CD4-positive, alpha-beta memory T cell (primary cell): Measurements from ENCODE around the gene CR1L. TPM values are rescaled to one million over a fixed set of nuclear protein-coding genes. Genes with fewer than 3 reads are reported as not detected.

ENCODE experiments used
- CTCF ChIA-PET: fragments of 350-600 bp; sonication (Branson Sonifier 250); formaldehyde crosslinking; loops from one replicate; lab custom pipeline; 2021; ENCODE audit warnings: inconsistent platforms; ENCODE audit not compliant: partially characterized antibody; lab: Charles Lee
- POLR2A ChIA-PET: fragments of 350-600 bp; sonication (Branson Sonifier 250); formaldehyde crosslinking; loops from one replicate; lab custom pipeline; 2021; ENCODE audit not compliant: partially characterized antibody; lab: Charles Lee
- DNase-seq, 5 donors: peaks; one replicate each; pipeline versions ENCODE4 v3.0.0 to v3.0.0-alpha.2; 2020 to 2022; ENCODE audit warnings: mixed read lengths in 1 of 5
- H3K27ac ChIP-seq: one replicate; pipeline ENCODE4 v1.7.0; 2013; ENCODE audit warnings: low read depth, low read length
- H3K27me3 ChIP-seq: 2 replicates; pipeline ENCODE4 v1.7.0; 2013; ENCODE audit warnings: mild to moderate bottlenecking, low read length, moderate library complexity; ENCODE audit not compliant: insufficient read depth
- H3K36me3 ChIP-seq: 2 replicates; pipeline ENCODE4 v1.7.0; 2013; ENCODE audit warnings: mild to moderate bottlenecking, low read length, moderate library complexity; ENCODE audit not compliant: insufficient read depth
- H3K4me1 ChIP-seq: 2 replicates; pipeline ENCODE4 v1.7.0; 2013; ENCODE audit warnings: mild to moderate bottlenecking, low read length, moderate library complexity; ENCODE audit not compliant: insufficient read depth
- H3K4me3 ChIP-seq, 2 donors: one replicate each; pipeline ENCODE4 v1.7.0; 2013; ENCODE audit warnings: low read length in 2 of 2, mild to moderate bottlenecking in 1 of 2
- H3K9me3 ChIP-seq, 2 donors: one replicate each; pipeline ENCODE4 v1.7.0; 2013; ENCODE audit warnings: low read length in 2 of 2, control low read depth in 1 of 2; ENCODE audit not compliant: control insufficient read depth in 1 of 2
- H3K27ac Mint-ChIP-seq, 7 donors: one replicate each; pipeline ENCODE4 v1.8.0; 2020 to 2021; ENCODE audit warnings: mixed read lengths in 7 of 7, mild to moderate bottlenecking in 6 of 7, inconsistent platforms in 3 of 7, moderate library complexity in 3 of 7
- H3K27me3 Mint-ChIP-seq, 2 donors: one replicate each; pipeline ENCODE4 v1.8.0; 2020 to 2021; ENCODE audit warnings: mixed read lengths in 2 of 2
- H3K36me3 Mint-ChIP-seq, 2 donors: one replicate each; pipeline ENCODE4 v1.8.0; 2020 to 2021; ENCODE audit warnings: mixed read lengths in 2 of 2, inconsistent platforms in 1 of 2, mild to moderate bottlenecking in 1 of 2
- H3K4me1 Mint-ChIP-seq, 4 donors: one replicate each; pipeline ENCODE4 v1.8.0; 2020 to 2021; ENCODE audit warnings: mixed read lengths in 4 of 4, mild to moderate bottlenecking in 1 of 4
- H3K4me3 Mint-ChIP-seq, 8 donors: one replicate each; pipeline ENCODE4 v1.8.0; 2020 to 2021; ENCODE audit warnings: mixed read lengths in 8 of 8, mild to moderate bottlenecking in 7 of 8, moderate library complexity in 6 of 8, inconsistent platforms in 3 of 8
- H3K9me3 Mint-ChIP-seq, 8 donors: one replicate each; pipeline ENCODE4 v1.8.0; 2020 to 2021; ENCODE audit warnings: mixed read lengths in 8 of 8, mild to moderate bottlenecking in 5 of 8, inconsistent platforms in 3 of 8, moderate library complexity in 1 of 8
- intact Hi-C: fragments of 100-400 bp; cut with micrococcal nuclease; formaldehyde crosslinking; loops from one replicate; pipeline ENCODE4 v1.15.1; 2023
- polyA plus RNA-seq, 2 donors: library from polyadenylated mRNA; unstranded; fragments of 300-500 nt; fragmentation: Illumina TruSeq; gene quantifications; one replicate each; pipeline ENCODE4 v1.2.3, GENCODE V29; 2021
- total RNA-seq, 2 experiments: library from RNA; stranded (reverse); gene quantifications; one replicate each; pipeline ENCODE4 v1.2.3, GENCODE V29; 2021

CR1L gene
- total and polyA plus RNA-seq, 4 experiments from 2014 or later: 0.19 TPM; not detected in 3

DNA sequence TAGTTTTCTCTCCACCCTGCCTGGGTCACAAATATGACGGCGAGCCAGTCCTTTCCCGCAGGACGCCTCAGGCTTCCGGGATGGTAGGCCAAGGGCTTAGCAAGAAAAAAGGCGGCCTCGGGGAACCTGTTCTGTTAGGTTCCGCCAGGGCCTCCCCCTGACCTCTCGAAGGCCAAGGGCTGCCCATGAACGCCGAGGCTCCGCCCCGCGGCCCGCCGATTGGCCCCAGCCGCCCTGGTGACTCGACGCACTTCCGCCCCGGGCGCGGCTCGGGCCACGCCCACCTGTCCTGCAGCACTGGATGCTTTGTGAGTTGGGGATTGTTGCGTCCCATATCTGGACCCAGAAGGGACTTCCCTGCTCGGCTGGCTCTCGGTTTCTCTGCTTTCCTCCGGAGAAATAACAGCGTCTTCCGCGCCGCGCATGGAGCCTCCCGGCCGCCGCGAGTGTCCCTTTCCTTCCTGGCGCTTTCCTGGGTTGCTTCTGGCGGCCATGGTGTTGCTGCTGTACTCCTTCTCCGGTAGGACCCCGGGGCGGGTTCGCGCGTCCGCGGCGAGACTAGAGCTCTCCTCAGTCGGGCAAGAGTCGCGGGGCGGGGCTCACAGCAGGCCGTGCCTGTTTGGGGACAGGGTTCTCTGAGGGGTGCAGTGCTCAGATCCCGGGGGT lies 107.0 kb downstream of the CR1L start, which contains the start of gene CD46:
Gene CD46, plus strand, starts transcription at position 265 of the 666 bp plus-strand sequence. Its CDS starts 159 bp downstream, at position 424.
- DNase-seq: peak; percentile 91 to 95 (median 92)
- intact Hi-C loops: loop anchor here (5.0 kb wide), 2 partner anchors 45 to 115 kb away; no protein-coding TSS in a partner anchor
- H3K9me3 ChIP-seq: no peaks in the 10 kb centered on the region
- ChIA-PET POLR2A (interaction anchor here (0.6 to 1.7 kb wide), 10 partner anchors 11 to 488 kb away, joined by 3 to 10 read pairs (median 3); partner anchors contain the start of gene CD55), CTCF (interaction anchor here (1.1 to 2.2 kb wide), 8 partner anchors 8 to 117 kb away, joined by 3 to 8 read pairs (median 4); no protein-coding TSS in a partner anchor)
- Mint-ChIP-seq H3K4me3 (peak within 1 kb of the TSS; percentile 96 to 100 (median 100)), H3K36me3 (peaks cover 11 to 22% of the 10 kb centered on the region in 2 donors), H3K27ac (peak within 1 kb of the TSS; percentile 92 to 99 (median 98)), H3K27me3 (no peaks in the 10 kb centered on the region), H3K4me1 (peaks cover 54 to 86% (median 66%) of the 10 kb centered on the region in 4 donors), H3K9me3 (peaks cover 0 to 3% (median 0%) of the 10 kb centered on the region in 8 donors)
- peak within 1 kb of the TSS; percentile 74 to 96 for H3K4me3 ChIP-seq
- H3K4me1 ChIP-seq: peaks cover 69% of the 10 kb centered on the region
- H3K27ac ChIP-seq: peak within 1 kb of the TSS; percentile 79
- no peaks in the 10 kb centered on the region for H3K36me3 ChIP-seq
- no peaks in the 10 kb centered on the region for H3K27me3 ChIP-seq

DNA sequence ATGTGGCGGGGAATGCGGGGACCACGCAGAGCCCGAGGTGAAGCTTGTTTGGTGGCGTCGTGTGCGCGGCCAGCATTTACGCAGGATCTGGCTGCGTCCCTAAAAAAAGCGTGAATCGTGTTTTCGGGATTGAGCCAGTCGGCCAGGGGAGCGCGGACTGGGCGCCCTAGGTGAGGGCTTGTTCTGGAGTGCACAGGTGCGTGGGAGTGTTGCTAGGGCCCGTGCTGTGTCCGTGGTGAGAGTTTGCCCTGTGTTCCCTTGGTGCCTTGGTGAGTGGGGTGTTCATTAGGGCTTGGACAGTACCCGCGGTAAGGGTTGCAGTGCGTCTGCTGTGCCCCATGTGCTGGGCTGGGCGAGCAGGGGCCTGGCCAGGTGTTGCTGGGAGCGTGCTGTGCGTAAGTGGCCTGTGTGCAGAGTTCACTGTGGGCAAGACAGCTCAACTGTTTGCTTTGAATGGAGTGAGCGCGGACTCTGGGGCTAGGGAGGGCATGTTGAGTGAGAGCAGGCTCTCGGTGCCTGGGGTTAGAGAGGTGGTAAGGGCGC lies 107.6 kb downstream of the CR1L start:
- intact Hi-C loops: loop anchor here (5.0 kb wide), 2 partner anchors 45 to 115 kb away; no protein-coding TSS in a partner anchor
- peaks cover 69% of the 10 kb centered on the region for H3K4me1 ChIP-seq
- H3K36me3 ChIP-seq: no peaks in the 10 kb centered on the region
- CTCF ChIA-PET: interaction anchor here (1.1 to 2.2 kb wide), 8 partner anchors 9 to 116 kb away, joined by 3 to 8 read pairs (median 4); no protein-coding TSS in a partner anchor
- Mint-ChIP-seq H3K9me3 (peaks cover 0 to 3% (median 0%) of the 10 kb centered on the region in 8 donors), H3K27me3 (no peaks in the 10 kb centered on the region), H3K36me3 (peaks cover 14 to 28% of the 10 kb centered on the region in 2 donors), H3K27ac (peak overlapping the region; percentile 92 to 99 (median 98)), H3K4me3 (peak overlapping the region; percentile 96 to 100 (median 100)), H3K4me1 (peaks cover 56 to 88% (median 68%) of the 10 kb centered on the region in 4 donors)
- no peaks in the 10 kb centered on the region for H3K9me3 ChIP-seq
- peak overlapping the region; percentile 74 to 96 for H3K4me3 ChIP-seq
- peak in 3 of 5 donors; percentile 14 to 44 (median 21) for DNase-seq
- H3K27me3 ChIP-seq: no peaks in the 10 kb centered on the region
- POLR2A ChIA-PET: interaction anchor here (0.6 to 1.7 kb wide), 10 partner anchors 11 to 488 kb away, joined by 3 to 10 read pairs (median 3); partner anchors contain the start of gene CD55
- peak overlapping the region; percentile 79 for H3K27ac ChIP-seq

DNA sequence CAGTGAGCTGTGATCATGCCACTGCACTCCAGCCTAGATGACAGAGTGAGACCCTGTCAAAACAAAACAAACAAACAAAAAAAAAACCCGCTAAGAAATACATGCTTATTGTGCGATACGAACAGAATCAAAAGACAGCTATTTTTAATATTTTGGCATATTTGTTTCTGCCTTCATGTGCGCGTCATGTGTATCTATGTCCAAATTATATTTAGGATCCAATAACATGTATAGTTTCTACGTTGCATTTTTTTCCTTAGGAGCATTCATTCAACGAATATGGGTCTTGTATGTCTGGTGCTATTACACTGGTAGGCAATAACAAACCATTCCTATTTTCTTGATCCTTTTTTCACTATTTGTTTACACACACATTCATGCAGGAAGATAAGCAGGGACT lies 108.7 kb downstream of the CR1L start:
- DNase-seq: no peak
- Mint-ChIP-seq H3K27me3 (no peaks in the 10 kb centered on the region), H3K27ac (peak overlapping the region in 3 of 7 donors; percentile 8 to 79 (median 22)), H3K9me3 (peaks cover 0 to 3% (median 0%) of the 10 kb centered on the region in 8 donors), H3K4me1 (peaks cover 54 to 84% (median 66%) of the 10 kb centered on the region in 4 donors), H3K4me3 (peak overlapping the region; percentile 50 to 100 (median 100)), H3K36me3 (peaks cover 21 to 39% of the 10 kb centered on the region in 2 donors)
- Histone ChIP-seq H3K4me1 (peaks cover 64% of the 10 kb centered on the region), H3K27ac (no peak overlapping the region), H3K27me3 (no peaks in the 10 kb centered on the region), H3K36me3 (peaks cover 10% of the 10 kb centered on the region), H3K4me3 (no peak overlapping the region), H3K9me3 (no peaks in the 10 kb centered on the region)
- intact Hi-C loops: loop anchor here (5.0 kb wide), 2 partner anchors 44 to 114 kb away; no protein-coding TSS in a partner anchor
- CTCF ChIA-PET: interaction anchor here (0.9 to 2.2 kb wide), 6 partner anchors 24 to 210 kb away, joined by 3 to 8 read pairs (median 4); no protein-coding TSS in a partner anchor
- POLR2A ChIA-PET: interaction anchor here (1.4 to 1.7 kb wide), 4 partner anchors 9 to 115 kb away, joined by 3 to 10 read pairs (median 4); no protein-coding TSS in a partner anchor

DNA sequence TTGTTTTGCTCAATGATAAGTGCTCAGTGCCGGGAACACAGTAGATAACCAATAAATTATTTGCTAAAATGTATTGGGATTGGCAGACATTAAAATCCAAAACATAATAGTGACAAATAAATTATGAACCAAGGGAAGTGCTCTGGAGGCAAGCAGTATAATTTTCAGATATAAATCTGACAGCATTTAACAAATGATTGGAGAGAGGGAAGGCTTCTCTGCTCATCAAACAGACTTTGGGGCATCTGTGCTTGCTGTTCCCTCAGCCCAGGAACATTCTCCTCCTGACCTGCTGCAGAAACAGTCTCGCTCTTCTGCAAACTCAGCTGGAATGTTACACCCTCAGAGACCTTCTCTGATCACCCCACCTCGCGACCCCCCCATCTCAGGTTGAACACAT lies 109.1 kb downstream of the CR1L start:
- no peaks in the 10 kb centered on the region for H3K27me3 ChIP-seq
- ChIA-PET CTCF (interaction anchor here (0.9 to 2.2 kb wide), 5 partner anchors 16 to 209 kb away, joined by 3 to 9 read pairs (median 6); no protein-coding TSS in a partner anchor), POLR2A (interaction anchor here (1.4 kb wide), 1 partner anchor 10 kb away, joined by 3 read pairs; no protein-coding TSS in a partner anchor)
- peaks cover 25 to 43% of the 10 kb centered on the region in 2 donors for H3K36me3 Mint-ChIP-seq
- no peak overlapping the region for H3K27ac ChIP-seq
- intact Hi-C loops: loop anchor here (5.0 kb wide), 2 partner anchors 43 to 113 kb away; no protein-coding TSS in a partner anchor
- H3K4me1 ChIP-seq: peaks cover 60% of the 10 kb centered on the region
- H3K27me3 Mint-ChIP-seq: no peaks in the 10 kb centered on the region
- peak overlapping the region; percentile 34 to 100 (median 83) for H3K4me3 Mint-ChIP-seq
- H3K4me3 ChIP-seq: no peak overlapping the region
- H3K9me3 ChIP-seq: no peaks in the 10 kb centered on the region
- DNase-seq: no peak
- peaks cover 14% of the 10 kb centered on the region for H3K36me3 ChIP-seq
- H3K4me1 Mint-ChIP-seq: peaks cover 50 to 80% (median 62%) of the 10 kb centered on the region in 4 donors
- H3K27ac Mint-ChIP-seq: peak overlapping the region in 6 of 7 donors; percentile 1 to 82 (median 26)
- peaks cover 0 to 3% (median 0%) of the 10 kb centered on the region in 8 donors for H3K9me3 Mint-ChIP-seq

DNA sequence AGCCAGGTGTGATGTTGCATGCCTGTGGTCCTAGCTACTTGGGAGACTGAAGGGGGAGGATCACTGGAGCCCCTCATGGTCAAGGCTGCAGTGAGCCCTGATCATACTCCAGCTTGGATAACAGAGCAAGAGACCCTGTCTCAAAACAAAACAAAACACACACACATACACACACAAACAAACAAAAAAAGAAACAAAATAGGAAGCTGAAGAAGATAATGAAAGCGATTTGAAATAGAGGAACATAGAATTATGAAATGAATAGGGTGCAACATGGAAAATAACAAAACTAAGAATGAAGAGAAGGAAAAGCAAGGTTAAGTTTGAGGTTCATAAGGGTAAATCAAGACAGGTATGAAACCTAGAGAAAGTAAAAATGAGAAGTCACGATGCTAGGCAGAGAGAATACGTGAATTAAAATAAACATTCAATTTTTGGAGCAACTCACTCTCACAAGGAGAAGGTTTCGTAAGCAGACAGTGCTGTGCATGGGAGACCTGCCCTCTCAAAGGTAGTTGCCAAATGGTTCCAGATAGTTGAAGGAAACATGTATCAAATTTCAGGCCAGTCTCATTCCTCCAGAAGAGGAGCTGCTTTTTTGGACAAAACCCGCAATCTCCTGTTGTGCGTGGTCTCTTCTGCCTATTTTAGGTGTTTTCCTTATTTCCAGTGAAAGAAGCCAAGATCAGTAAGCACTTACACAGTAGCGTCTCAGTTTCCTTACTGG lies 110.2 kb downstream of the CR1L start:
- ChIA-PET POLR2A (no interaction called here), CTCF (interaction anchor here (0.6 to 1.6 kb wide), 3 partner anchors 17 to 430 kb away, joined by 4 to 9 read pairs (median 5); no protein-coding TSS in a partner anchor)
- peaks cover 48% of the 10 kb centered on the region for H3K4me1 ChIP-seq
- intact Hi-C loops: loop anchor here (5.0 kb wide), 2 partner anchors 42 to 112 kb away; no protein-coding TSS in a partner anchor
- peak overlapping the region in 1 of 8 donors; percentile 51 for H3K4me3 Mint-ChIP-seq
- no peak for DNase-seq
- H3K36me3 Mint-ChIP-seq: peaks cover 32 to 51% of the 10 kb centered on the region in 2 donors
- peaks cover 0 to 3% (median 0%) of the 10 kb centered on the region in 8 donors for H3K9me3 Mint-ChIP-seq
- H3K4me3 ChIP-seq: no peak overlapping the region
- no peaks in the 10 kb centered on the region for H3K27me3 Mint-ChIP-seq
- H3K27ac Mint-ChIP-seq: peak overlapping the region in 5 of 7 donors; percentile 1 to 39 (median 5)
- peaks cover 23% of the 10 kb centered on the region for H3K36me3 ChIP-seq
- H3K27me3 ChIP-seq: no peaks in the 10 kb centered on the region
- H3K27ac ChIP-seq: no peak overlapping the region
- peaks cover 43 to 70% (median 54%) of the 10 kb centered on the region in 4 donors for H3K4me1 Mint-ChIP-seq
- H3K9me3 ChIP-seq: no peaks in the 10 kb centered on the region
